ENCODE data around the gene TIMP3. TPM values are rescaled to one million over a fixed set of nuclear protein-coding genes. Genes with fewer than 3 reads are reported as not detected.
A peak's percentile ranks its signal among the peaks of the same experiment; 100 is the strongest.

TIMP3 gene
- total and polyA plus RNA-seq, 2 of the 4 experiments (the other 2 are of a cell fraction) = 98.8 to 179 TPM

GRCh38 chr22:32806296-32806695, 4.8 kb downstream of the TIMP3 start:
- H2BK20ac ChIP-seq (ENCODE audit: low read depth, low read length) = no peak overlapping the region
- ChIA-PET POLR2A (ENCODE audit: unreplicated experiment) (no interaction called here), CTCF (no interaction called here)
- peaks cover 38 to 88% of the 10 kb centered on the region in 2 experiments for H3K79me1 ChIP-seq (ENCODE audit: low read depth in 1 of 2, low read length in 2 of 2)
- no peak for TF ChIP-seq CHD1 (IDR thresholded peaks at IDR 0.05; ENCODE audit: low read depth, low read length)
- TF ChIP-seq CEBPB (IDR thresholded peaks at IDR 0.05; ENCODE audit: low read depth, low read length) = no peak
- TF ChIP-seq CTCF (conservative IDR thresholded peaks at IDR 0.05; ENCODE audit: low read depth, low read length) = no peak
- TF ChIP-seq RCOR1 (IDR thresholded peaks at IDR 0.05; ENCODE audit: insufficient replicate concordance, low read length) = no peak
- TF ChIP-seq POLR2A (IDR thresholded peaks at IDR 0.05; ENCODE audit: low read depth, low read length) = no peak
- no peak for TF ChIP-seq NFE2L2 (IDR thresholded peaks at IDR 0.05; ENCODE audit: low read depth, low read length)
- no peak for TF ChIP-seq BHLHE40 (IDR thresholded peaks at IDR 0.05; ENCODE audit: low read depth, low read length)
- no peak for TF ChIP-seq ELK1 (IDR thresholded peaks at IDR 0.05; ENCODE audit: borderline replicate concordance, low read depth, low read length)
- TF ChIP-seq MXI1 (IDR thresholded peaks at IDR 0.05; ENCODE audit: borderline replicate concordance, low read depth, low read length) = no peak
- TF ChIP-seq FOS (IDR thresholded peaks at IDR 0.05; ENCODE audit: low read depth, low read length) = no peak
- TF ChIP-seq MAZ (IDR thresholded peaks at IDR 0.05; ENCODE audit: borderline replicate concordance, low read depth, low read length) = no peak
- no peak for TF ChIP-seq RAD21 (IDR thresholded peaks at IDR 0.05; ENCODE audit: low read length)
- no peak for TF ChIP-seq RFX5 (IDR thresholded peaks at IDR 0.05; ENCODE audit: low read depth, low read length)
- TF ChIP-seq SMC3 (IDR thresholded peaks at IDR 0.05; ENCODE audit: low read depth, low read length) = no peak
- DNase-seq = no peak
- H3K27me3 ChIP-seq (ENCODE audit: control insufficient read depth, insufficient read depth, low read length) = no peaks in the 10 kb centered on the region
- no peak overlapping the region for H3K18ac ChIP-seq (ENCODE audit: low read depth, low read length)
- 0 out of 2 replicates have a peak overlapping the region, but pooled peaks have one; percentile 46 for H2AK5ac ChIP-seq (ENCODE audit: low read depth, low read length)
- H3K4me1 ChIP-seq (ENCODE audit: control insufficient read depth, insufficient read depth, low read length) = peaks cover 24% of the 10 kb centered on the region
- H3K4me2 ChIP-seq (ENCODE audit: low read depth, low read length) = peak overlapping the region; percentile 7; the same call in 1 of the 2 replicates
- no peak overlapping the region for H3K4me3 ChIP-seq (ENCODE audit: insufficient read depth, low read depth, low read length)
- dilution Hi-C loops (cut with HindIII; ENCODE audit: low sequenced_read_pairs, unreplicated experiment) (no loop called here), in situ Hi-C loops (cut with MboI; ENCODE audit: low sequenced_read_pairs) (loop anchor here (25.0 kb wide), 1 partner anchor 844 kb away; no protein-coding TSS in a partner anchor), intact Hi-C loops (cut with micrococcal nuclease) (loop anchor here (10.0 kb wide), 1 partner anchor 391 kb away; the partner anchor contains the start of gene RTCB)
- H2AFZ ChIP-seq (replicated peaks; ENCODE audit: low read length, poor library complexity) = no peak overlapping the region
- no CpG with 5 or more reads among the region's 2 CpGs for WGBS, 2 experiments (ENCODE audit: extremely low coverage in 2 of 2, insufficient read length in 1 of 2)
- no peak overlapping the region for H3K4ac ChIP-seq (ENCODE audit: low read depth, low read length)
- H3K14ac ChIP-seq (replicated peaks; ENCODE audit: low read depth, low read length) = no peak overlapping the region
- BruUV-seq (replicated peaks) = no TSS peak
- H3K27ac ChIP-seq (ENCODE audit: insufficient read depth, low read length) = no peak overlapping the region
- peaks cover 36% of the 10 kb centered on the region for H3K36me3 ChIP-seq (ENCODE audit: control insufficient read depth, insufficient read depth, low read length)
- H4K91ac ChIP-seq (ENCODE audit: insufficient read depth, low read depth, low read length) = no peak overlapping the region
- H4K8ac ChIP-seq (ENCODE audit: low read depth in 2 of 2, low read length in 2 of 2) = no peak overlapping the region
- no peak for ATAC-seq (ENCODE audit: low read depth)
- peaks cover 93% of the 10 kb centered on the region for H4K20me1 ChIP-seq (ENCODE audit: insufficient read depth, low read length)
- H3K56ac ChIP-seq (ENCODE audit: extremely low read depth, insufficient read depth, low read length) = no peak overlapping the region
- H2BK120ac ChIP-seq (ENCODE audit: low read depth, low read length) = no peak overlapping the region
- H2BK15ac ChIP-seq (ENCODE audit: low read depth, low read length) = no peak overlapping the region
- no peaks in the 10 kb centered on the region for H3K9me3 ChIP-seq (ENCODE audit: control insufficient read depth, insufficient read depth, low read length)
- H2AK9ac ChIP-seq (replicated peaks; ENCODE audit: low read depth, low read length, poor library complexity) = no peak overlapping the region
- H3K9me1 ChIP-seq (ENCODE audit: insufficient read depth, low read length) = peaks cover 38% of the 10 kb centered on the region
- H3K23ac ChIP-seq (ENCODE audit: low read depth, low read length) = 0 out of 2 replicates have a peak overlapping the region, but pooled peaks have one; percentile 34
- no peak overlapping the region for H2BK5ac ChIP-seq (ENCODE audit: low read depth, low read length, poor library complexity, severe bottlenecking)
- H4K5ac ChIP-seq (ENCODE audit: low read depth, low read length) = no peak overlapping the region
- no peak overlapping the region for H3K9ac ChIP-seq (ENCODE audit: low read depth, low read length)

All from IMR-90 (cell line).